Endothelial cell of umbilical vein (primary cell): ENCODE data around the gene FMN2. TPM values are rescaled to one million over a fixed set of nuclear protein-coding genes. Genes with fewer than 3 reads are reported as not detected.

Source experiments
- BruUV-seq: library from RNA; stranded (reverse); fragments of 400-500 nt; replicated peaks from 2 replicates; lab custom pipeline; 2021; lab: Mats Ljungman, UMichigan
- CTCF ChIA-PET: fragments of 300-600, 350-600 bp; sonication (Branson Sonifier 250); formaldehyde crosslinking; loops from one replicate; lab custom pipeline; 2021; ENCODE audit warnings: antibody characterized with exemption, inconsistent platforms; lab: Charles Lee
- POLR2A ChIA-PET: fragments of 300-600, 350-600 bp; sonication (Branson Sonifier 250); formaldehyde crosslinking; loops from one replicate; lab custom pipeline; 2021; ENCODE audit warnings: antibody characterized with exemption, inconsistent platforms; lab: Charles Lee
- DNase-seq: peaks from one replicate; pipeline ENCODE4 v3.0.0-alpha.2; 2011; ENCODE audit warnings: low read depth, low spot score
- FAIRE-seq: peaks from 2 replicates; lab custom pipeline; 2011; peaks lifted over from hg19 to GRCh38; lab: Jason Lieb, UNC
- H2AFZ ChIP-seq: 2 replicates; pipeline ENCODE4 v1.6.0; 2012; ENCODE audit warnings: low read depth, low read length, control low read depth, inconsistent platforms
- H3K27ac ChIP-seq: 2 replicates; pipeline ENCODE4 v1.5.1; 2011; ENCODE audit warnings: low read depth, mild to moderate bottlenecking, control low read depth, low read length, moderate library complexity; ENCODE audit not compliant: insufficient read depth
- H3K27me3 ChIP-seq, 2 experiments: 2 replicates each; pipeline versions ENCODE4 v1.6.0 to v1.6.1; 2011; ENCODE audit warnings: low read length in 2 of 2, mixed read lengths in 1 of 2; ENCODE audit not compliant: control insufficient read depth in 2 of 2, insufficient read depth in 2 of 2
- H3K36me3 ChIP-seq, 2 experiments: 2 replicates in 1 of 2; 3 replicates in 1 of 2; pipeline ENCODE4 v1.5.1; 2011; ENCODE audit warnings: low read length in 2 of 2, mild to moderate bottlenecking in 1 of 2, moderate library complexity in 1 of 2; ENCODE audit not compliant: control insufficient read depth in 2 of 2, insufficient read depth in 2 of 2; ENCODE audit errors: extremely low read depth in 1 of 2
- H3K4me1 ChIP-seq: 3 replicates; pipeline ENCODE4 v1.5.1; 2011; ENCODE audit warnings: mild to moderate bottlenecking, low read length; ENCODE audit not compliant: control insufficient read depth, insufficient read depth; ENCODE audit errors: extremely low read depth
- H3K4me2 ChIP-seq: 2 replicates; pipeline ENCODE4 v1.6.1; 2011; ENCODE audit warnings: low read length, control low read depth, mixed read lengths; ENCODE audit not compliant: insufficient read depth
- H3K4me3 ChIP-seq, 3 experiments: fragments of 200-600 bp in 1 of 3; sonication (generic), shearing (Covaris generic) in 1 of 3; replicated peaks in 1 of 3; 2 replicates each; pipeline ENCODE4 v1.5.1; 2011 to 2016; ENCODE audit warnings: control low read depth in 3 of 3, low read length in 3 of 3, mild to moderate bottlenecking in 2 of 3, inconsistent platforms in 1 of 3, low read depth in 1 of 3, moderate library complexity in 1 of 3; ENCODE audit not compliant: insufficient read depth in 1 of 3
- H3K79me2 ChIP-seq: 2 replicates; pipeline ENCODE4 v1.6.0; 2012; ENCODE audit warnings: low read length, inconsistent platforms; ENCODE audit not compliant: control insufficient read depth, insufficient read depth
- H3K9ac ChIP-seq: replicated peaks from 2 replicates; pipeline ENCODE3; 2011; ENCODE audit warnings: low read length, control low read depth; ENCODE audit not compliant: insufficient read depth; ENCODE audit errors: extremely low read depth
- H3K9me1 ChIP-seq: replicated peaks from 3 replicates; pipeline ENCODE4 v1.6.0; 2011; ENCODE audit warnings: mild to moderate bottlenecking, low read length; ENCODE audit not compliant: control insufficient read depth, insufficient read depth; ENCODE audit errors: extremely low read depth
- H3K9me3 ChIP-seq: replicated peaks from 2 replicates; pipeline ENCODE4 v1.5.1; 2012; ENCODE audit warnings: low read length, inconsistent platforms; ENCODE audit not compliant: control insufficient read depth, insufficient read depth
- H4K20me1 ChIP-seq: replicated peaks from 2 replicates; pipeline ENCODE3; 2011; ENCODE audit warnings: mild to moderate bottlenecking, low read length; ENCODE audit not compliant: control insufficient read depth, insufficient read depth; ENCODE audit errors: extremely low read depth
- EZH2 ChIP-seq: IDR thresholded peaks from 2 replicates; pipeline ENCODE4 v1.6.1; 2012; ENCODE audit warnings: borderline replicate concordance, low read depth, mild to moderate bottlenecking, moderate library complexity, low read length, inconsistent platforms; ENCODE audit not compliant: severe bottlenecking
- FOS ChIP-seq: IDR thresholded peaks from 2 replicates; pipeline ENCODE4 v1.6.1; 2011; ENCODE audit warnings: mild to moderate bottlenecking, low read length, moderate library complexity, borderline replicate concordance; ENCODE audit not compliant: insufficient read depth
- GATA2 ChIP-seq: IDR thresholded peaks from 2 replicates; pipeline ENCODE4 v1.7.0; 2011; ENCODE audit warnings: low read depth, mild to moderate bottlenecking, moderate library complexity, mixed read lengths, low read length; ENCODE audit not compliant: insufficient read length, insufficient read depth
- JUN ChIP-seq: IDR thresholded peaks from 2 replicates; pipeline ENCODE4 v1.6.1; 2011; ENCODE audit warnings: borderline replicate concordance, low read depth; ENCODE audit not compliant: insufficient read length, insufficient read depth
- MYC ChIP-seq: IDR thresholded peaks from one replicate; pipeline ENCODE4 v1.6.1; 2011; ENCODE audit warnings: mild to moderate bottlenecking, low read depth, low read length
- POLR2A ChIP-seq: IDR thresholded peaks from 2 replicates; pipeline ENCODE4 v1.6.1; 2012; ENCODE audit warnings: low read depth, mild to moderate bottlenecking, control low read depth, low read length
- POLR2AphosphoS5 ChIP-seq: IDR thresholded peaks from 2 replicates; pipeline ENCODE4 v1.6.1; 2012; ENCODE audit warnings: low read depth, mild to moderate bottlenecking, control low read depth, low read length, moderate library complexity; ENCODE audit not compliant: insufficient read depth
- dilution Hi-C: fragments of 300-500 bp; cut with MboI; formaldehyde crosslinking; loops from one replicate; pipeline ENCODE4 v1.15.0; 2019; ENCODE audit warnings: low sequenced_read_pairs; ENCODE audit not compliant: extremely low pct_ligation_motif_present
- intact Hi-C: fragments of 100-400 bp; cut with micrococcal nuclease; formaldehyde crosslinking; loops from one replicate; pipeline ENCODE4 v1.10.0; 2022
- polyA plus RNA-seq, 4 experiments: library from polyadenylated mRNA; depleted of rRNA in 3 of 4; stranded (reverse) in 3 of 4; unstranded in 1 of 4; fragments of >200 nt; gene quantifications; 2 replicates each; pipeline versions ENCODE4 v1.2.1 to v1.2.3, GENCODE V29; 2011 to 2012; ENCODE audit warnings: missing spikeins in 1 of 4
- total RNA-seq: library from RNA; stranded (reverse); gene quantifications from 2 replicates; pipeline ENCODE4 v1.2.3, GENCODE V29; 2021
- TF ChIP-seq, protein P1 (sequence below): IDR thresholded peaks from 2 replicates; pipeline ENCODE4 v1.6.1; 2011; ENCODE audit not compliant: insufficient read depth, insufficient read length
- TF ChIP-seq, protein P2 (sequence below), 2 donors: IDR thresholded peaks; 1 replicate in 1 of 2; 2 replicates in 1 of 2; pipeline ENCODE4 v1.5.1; 2011; ENCODE audit warnings: low read length in 2 of 2, mild to moderate bottlenecking in 2 of 2, moderate library complexity in 2 of 2, control low read depth in 1 of 2, inconsistent platforms in 1 of 2, low read depth in 1 of 2; ENCODE audit not compliant: insufficient read depth in 1 of 2; ENCODE audit errors: extremely low read depth in 1 of 2

The FMN2 gene
- total and polyA plus RNA-seq, 2 donors (not counting 3 experiments of a cell fraction or from before 2014, with no cell fraction given) = not detected

DNA sequence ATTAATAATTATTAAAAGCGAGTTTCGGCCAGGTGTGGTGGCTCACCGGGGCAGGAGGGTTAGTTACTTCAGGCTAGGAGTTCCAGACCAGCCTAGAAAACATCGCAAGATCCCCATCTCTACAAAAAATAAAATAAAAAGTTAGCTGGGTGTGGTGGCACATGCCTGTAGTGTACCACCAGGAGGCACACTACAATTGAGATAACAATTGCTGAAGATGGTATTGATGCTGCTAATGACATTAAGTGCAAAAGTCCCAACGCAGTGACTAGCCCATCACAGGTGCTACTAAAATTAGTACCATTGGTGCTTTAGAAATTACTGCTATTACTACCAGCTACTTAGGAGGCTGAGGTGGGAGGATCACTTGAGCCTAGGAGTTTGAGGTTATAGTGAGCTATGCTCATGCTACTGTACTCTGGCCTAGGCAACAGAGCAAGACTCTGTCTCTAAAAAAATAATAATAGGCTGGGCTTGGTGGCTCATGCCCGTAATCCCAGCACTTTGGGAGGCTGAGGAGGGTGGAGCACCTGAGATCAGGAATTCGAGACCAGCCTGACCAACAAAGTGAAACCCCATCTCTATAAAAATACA, 363.6 kb downstream of the FMN2 start:
- ChIA-PET CTCF (no interaction called here), POLR2A (no interaction called here)
- Histone ChIP-seq H4K20me1 (no peaks in the 10 kb centered on the region), H2AFZ (no peak overlapping the region), H3K27me3 (no peaks in the 10 kb centered on the region), H3K9me1 (no peaks in the 10 kb centered on the region), H3K36me3 (no peaks in the 10 kb centered on the region), H3K9ac (no peak overlapping the region), H3K79me2 (no peaks in the 10 kb centered on the region), H3K4me1 (no peaks in the 10 kb centered on the region), H3K9me3 (no peaks in the 10 kb centered on the region), H3K27ac (no peak overlapping the region), H3K4me3 (no peak overlapping the region), H3K4me2 (no peak overlapping the region)
- DNase-seq (no peak), FAIRE-seq (no peak)
- intact Hi-C loops = loop anchor here (10.0 kb wide), 1 partner anchor 159 kb away; the partner anchor contains the start of gene GREM2
- TF ChIP-seq EZH2 (no peak), FOS (no peak), JUN (no peak), POLR2A (no peak), GATA2 (no peak)
- TF ChIP-seq, protein P1, sequence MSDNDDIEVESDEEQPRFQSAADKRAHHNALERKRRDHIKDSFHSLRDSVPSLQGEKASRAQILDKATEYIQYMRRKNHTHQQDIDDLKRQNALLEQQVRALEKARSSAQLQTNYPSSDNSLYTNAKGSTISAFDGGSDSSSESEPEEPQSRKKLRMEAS = no peak
- dilution Hi-C loops = no loop called here
- BruUV-seq = no TSS peak

DNA sequence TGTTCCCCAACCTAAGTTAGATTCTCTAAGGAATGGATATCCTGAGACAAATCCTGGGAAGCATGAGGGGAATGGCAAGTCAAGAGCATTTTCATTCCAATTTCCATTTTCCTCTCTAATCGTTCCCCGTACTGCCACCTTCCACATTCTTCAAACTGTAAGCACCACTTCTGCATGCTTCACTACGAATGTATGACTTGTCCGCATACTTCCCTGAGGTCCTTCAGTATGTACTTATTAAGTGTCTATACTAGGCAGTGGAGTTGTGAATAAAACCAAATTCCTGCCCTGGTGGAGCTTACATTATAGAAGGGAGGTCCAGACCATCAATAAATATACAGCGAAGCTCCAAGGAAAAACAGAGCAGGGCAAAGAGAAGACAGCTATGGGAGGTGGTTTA, 365.5 kb downstream of the FMN2 start:
- H3K36me3 ChIP-seq = no peaks in the 10 kb centered on the region
- dilution Hi-C loops = no loop called here
- no peak overlapping the region for H3K4me2 ChIP-seq
- H3K27ac ChIP-seq = no peak overlapping the region
- no peak overlapping the region for H3K9ac ChIP-seq
- no peaks in the 10 kb centered on the region for H3K27me3 ChIP-seq
- no peaks in the 10 kb centered on the region for H3K9me3 ChIP-seq
- intact Hi-C loops = loop anchor here (10.0 kb wide), 1 partner anchor 158 kb away; the partner anchor contains the start of gene GREM2
- ChIA-PET POLR2A (no interaction called here), CTCF (no interaction called here)
- no peak overlapping the region for H3K4me3 ChIP-seq
- no peak for TF ChIP-seq MYC
- no peak for TF ChIP-seq POLR2AphosphoS5
- no peak for TF ChIP-seq JUN
- TF ChIP-seq GATA2 = no peak
- TF ChIP-seq POLR2A = no peak
- no peak for TF ChIP-seq FOS
- TF ChIP-seq EZH2 = no peak
- TF ChIP-seq, protein P1 = no peak
- TF ChIP-seq, protein P2, sequence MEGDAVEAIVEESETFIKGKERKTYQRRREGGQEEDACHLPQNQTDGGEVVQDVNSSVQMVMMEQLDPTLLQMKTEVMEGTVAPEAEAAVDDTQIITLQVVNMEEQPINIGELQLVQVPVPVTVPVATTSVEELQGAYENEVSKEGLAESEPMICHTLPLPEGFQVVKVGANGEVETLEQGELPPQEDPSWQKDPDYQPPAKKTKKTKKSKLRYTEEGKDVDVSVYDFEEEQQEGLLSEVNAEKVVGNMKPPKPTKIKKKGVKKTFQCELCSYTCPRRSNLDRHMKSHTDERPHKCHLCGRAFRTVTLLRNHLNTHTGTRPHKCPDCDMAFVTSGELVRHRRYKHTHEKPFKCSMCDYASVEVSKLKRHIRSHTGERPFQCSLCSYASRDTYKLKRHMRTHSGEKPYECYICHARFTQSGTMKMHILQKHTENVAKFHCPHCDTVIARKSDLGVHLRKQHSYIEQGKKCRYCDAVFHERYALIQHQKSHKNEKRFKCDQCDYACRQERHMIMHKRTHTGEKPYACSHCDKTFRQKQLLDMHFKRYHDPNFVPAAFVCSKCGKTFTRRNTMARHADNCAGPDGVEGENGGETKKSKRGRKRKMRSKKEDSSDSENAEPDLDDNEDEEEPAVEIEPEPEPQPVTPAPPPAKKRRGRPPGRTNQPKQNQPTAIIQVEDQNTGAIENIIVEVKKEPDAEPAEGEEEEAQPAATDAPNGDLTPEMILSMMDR (IDR thresholded peaks at IDR 0.05; ENCODE audit: extremely low read depth in 1 of 2, insufficient read depth in 1 of 2, low read depth in 1 of 2, low read length in 2 of 2) = no peak
- H2AFZ ChIP-seq = no peak overlapping the region
- no peaks in the 10 kb centered on the region for H3K79me2 ChIP-seq
- H3K9me1 ChIP-seq = no peaks in the 10 kb centered on the region
- no TSS peak for BruUV-seq
- DNase-seq (no peak), FAIRE-seq (no peak)
- H4K20me1 ChIP-seq = no peaks in the 10 kb centered on the region
- H3K4me1 ChIP-seq = no peaks in the 10 kb centered on the region
